ENCODE results near the gene CHGA.

DNA sequence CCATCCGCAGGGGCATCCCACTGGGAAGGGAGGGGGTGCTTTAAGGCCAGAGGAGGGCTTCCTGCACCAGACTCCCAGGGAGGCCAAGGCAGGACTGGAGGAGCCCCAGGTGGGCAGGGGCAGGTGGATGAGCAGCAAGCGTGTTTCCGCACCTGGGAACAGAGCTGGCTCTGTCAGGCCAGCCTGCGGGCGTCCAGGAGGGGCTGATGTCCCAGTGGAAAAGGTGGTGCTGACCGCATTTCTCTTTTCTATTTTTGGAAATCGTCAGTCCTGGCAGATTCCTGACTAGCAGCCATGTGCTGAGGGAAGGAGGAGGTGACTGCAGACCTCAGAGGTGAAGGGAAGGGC, 27.2 kb downstream of the CHGA start:
- TF ChIP-seq RAD21 (IDR thresholded peaks at IDR 0.05; ENCODE audit: low read depth) (no peak), POLR2AphosphoS5 (IDR thresholded peaks at IDR 0.05; ENCODE audit: low read depth, low read length) (no peak), EZH2phosphoT487 (IDR thresholded peaks at IDR 0.05; ENCODE audit: borderline replicate concordance) (no peak), EZH2 (IDR thresholded peaks at IDR 0.05) (no peak), SP1 (IDR thresholded peaks at IDR 0.05; ENCODE audit: low read depth) (no peak), POLR2A (IDR thresholded peaks at IDR 0.05; ENCODE audit: borderline replicate concordance, extremely low read depth, insufficient read depth, insufficient read length) (no peak), EGR1 (IDR thresholded peaks at IDR 0.05; ENCODE audit: low read depth) (no peak), ZNF274 (IDR thresholded peaks at IDR 0.05; ENCODE audit: low read depth, low read length) (no peak), ZFX (IDR thresholded peaks at IDR 0.05) (no peak), SRF (IDR thresholded peaks at IDR 0.05; ENCODE audit: low read depth) (no peak)
- TF ChIP-seq, protein P1, sequence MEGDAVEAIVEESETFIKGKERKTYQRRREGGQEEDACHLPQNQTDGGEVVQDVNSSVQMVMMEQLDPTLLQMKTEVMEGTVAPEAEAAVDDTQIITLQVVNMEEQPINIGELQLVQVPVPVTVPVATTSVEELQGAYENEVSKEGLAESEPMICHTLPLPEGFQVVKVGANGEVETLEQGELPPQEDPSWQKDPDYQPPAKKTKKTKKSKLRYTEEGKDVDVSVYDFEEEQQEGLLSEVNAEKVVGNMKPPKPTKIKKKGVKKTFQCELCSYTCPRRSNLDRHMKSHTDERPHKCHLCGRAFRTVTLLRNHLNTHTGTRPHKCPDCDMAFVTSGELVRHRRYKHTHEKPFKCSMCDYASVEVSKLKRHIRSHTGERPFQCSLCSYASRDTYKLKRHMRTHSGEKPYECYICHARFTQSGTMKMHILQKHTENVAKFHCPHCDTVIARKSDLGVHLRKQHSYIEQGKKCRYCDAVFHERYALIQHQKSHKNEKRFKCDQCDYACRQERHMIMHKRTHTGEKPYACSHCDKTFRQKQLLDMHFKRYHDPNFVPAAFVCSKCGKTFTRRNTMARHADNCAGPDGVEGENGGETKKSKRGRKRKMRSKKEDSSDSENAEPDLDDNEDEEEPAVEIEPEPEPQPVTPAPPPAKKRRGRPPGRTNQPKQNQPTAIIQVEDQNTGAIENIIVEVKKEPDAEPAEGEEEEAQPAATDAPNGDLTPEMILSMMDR (IDR thresholded peaks at IDR 0.05 in 2 of 3, conservative IDR thresholded peaks at IDR 0.05 in 1 of 3; ENCODE audit: borderline replicate concordance in 1 of 3, insufficient read depth in 1 of 3, low read depth in 2 of 3, low read length in 2 of 3), result no peak
- TF ChIP-seq, protein P2, sequence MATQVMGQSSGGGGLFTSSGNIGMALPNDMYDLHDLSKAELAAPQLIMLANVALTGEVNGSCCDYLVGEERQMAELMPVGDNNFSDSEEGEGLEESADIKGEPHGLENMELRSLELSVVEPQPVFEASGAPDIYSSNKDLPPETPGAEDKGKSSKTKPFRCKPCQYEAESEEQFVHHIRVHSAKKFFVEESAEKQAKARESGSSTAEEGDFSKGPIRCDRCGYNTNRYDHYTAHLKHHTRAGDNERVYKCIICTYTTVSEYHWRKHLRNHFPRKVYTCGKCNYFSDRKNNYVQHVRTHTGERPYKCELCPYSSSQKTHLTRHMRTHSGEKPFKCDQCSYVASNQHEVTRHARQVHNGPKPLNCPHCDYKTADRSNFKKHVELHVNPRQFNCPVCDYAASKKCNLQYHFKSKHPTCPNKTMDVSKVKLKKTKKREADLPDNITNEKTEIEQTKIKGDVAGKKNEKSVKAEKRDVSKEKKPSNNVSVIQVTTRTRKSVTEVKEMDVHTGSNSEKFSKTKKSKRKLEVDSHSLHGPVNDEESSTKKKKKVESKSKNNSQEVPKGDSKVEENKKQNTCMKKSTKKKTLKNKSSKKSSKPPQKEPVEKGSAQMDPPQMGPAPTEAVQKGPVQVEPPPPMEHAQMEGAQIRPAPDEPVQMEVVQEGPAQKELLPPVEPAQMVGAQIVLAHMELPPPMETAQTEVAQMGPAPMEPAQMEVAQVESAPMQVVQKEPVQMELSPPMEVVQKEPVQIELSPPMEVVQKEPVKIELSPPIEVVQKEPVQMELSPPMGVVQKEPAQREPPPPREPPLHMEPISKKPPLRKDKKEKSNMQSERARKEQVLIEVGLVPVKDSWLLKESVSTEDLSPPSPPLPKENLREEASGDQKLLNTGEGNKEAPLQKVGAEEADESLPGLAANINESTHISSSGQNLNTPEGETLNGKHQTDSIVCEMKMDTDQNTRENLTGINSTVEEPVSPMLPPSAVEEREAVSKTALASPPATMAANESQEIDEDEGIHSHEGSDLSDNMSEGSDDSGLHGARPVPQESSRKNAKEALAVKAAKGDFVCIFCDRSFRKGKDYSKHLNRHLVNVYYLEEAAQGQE (IDR thresholded peaks at IDR 0.05; ENCODE audit: low read depth), result no peak

All from HCT116 (cell line).